Stomach (tissue), 9 donors: Measurements from ENCODE around the gene SPATA6. TPM values are rescaled to one million over a fixed set of nuclear protein-coding genes. Genes with fewer than 3 reads are reported as not detected.

ENCODE experiments used
- DNase-seq, 2 donors: peaks; one replicate each; pipeline versions ENCODE4 v3.0.0 to v3.0.0-alpha.2; 2013 to 2019
- H3K27ac ChIP-seq, 5 donors: fragments of 200-600 bp in 4 of 5; sonication (generic) in 4 of 5; one replicate each; pipeline ENCODE4 v1.5.1; 2013 to 2019; ENCODE audit warnings: mild to moderate bottlenecking in 1 of 5, moderate library complexity in 1 of 5
- H3K27me3 ChIP-seq, 3 donors: fragments of 200-600 bp; sonication (generic); one replicate each; pipeline ENCODE4 v1.5.1; 2017 to 2019; ENCODE audit warnings: mixed run types in 1 of 3
- H3K36me3 ChIP-seq, 4 donors: fragments of 200-600 bp; sonication (generic); 1 replicate in 3 of 4; 2 replicates in 1 of 4; pipeline ENCODE4 v1.5.1; 2016 to 2019
- H3K4me1 ChIP-seq, 4 donors: fragments of 200-600 bp; sonication (generic); one replicate each; pipeline ENCODE4 v1.5.1; 2016 to 2019
- H3K4me3 ChIP-seq, 4 donors: fragments of 200-600 bp; sonication (generic) in 3 of 4; one replicate each; pipeline ENCODE4 v1.5.1; 2016 to 2019; ENCODE audit warnings: mild to moderate bottlenecking in 1 of 4
- H3K9me3 ChIP-seq, 4 donors: fragments of 200-600 bp; sonication (generic); one replicate each; pipeline ENCODE4 v1.5.1; 2016 to 2019
- EP300 ChIP-seq: sonication (generic); formaldehyde crosslinking; IDR thresholded peaks from one replicate; pipeline ENCODE4 v1.6.1; 2017; ENCODE audit warnings: antibody characterized with exemption
- POLR2A ChIP-seq, 4 donors: fragments of 450-650 bp; IDR thresholded peaks; one replicate each; pipeline ENCODE4 v1.6.1; 2016; ENCODE audit warnings: antibody characterized with exemption in 4 of 4, control low read depth in 2 of 4, mild to moderate bottlenecking in 1 of 4, moderate library complexity in 1 of 4
- POLR2AphosphoS5 ChIP-seq, 3 donors: sonication (generic); formaldehyde crosslinking; IDR thresholded peaks; one replicate each; pipeline ENCODE4 v1.6.1; 2016; ENCODE audit warnings: antibody characterized with exemption in 3 of 3
- WGBS, 5 donors: extraction: QIAGEN DNeasy Blood & Tissue Kit in 3 of 5; methylation state at CpG; one replicate each; pipeline versions ENCODE4 v1.1.5 to v1.1.7; 2013 to 2018; 5-methylcytosine and 5-hydroxymethylcytosine counted together
- intact Hi-C: fragments of 100-400 bp; cut with DNase I; formaldehyde crosslinking; loops from one replicate; pipeline ENCODE4 v1.15.1; 2023; ENCODE audit warnings: low total_unique reads
- polyA plus RNA-seq, 3 donors: library from polyadenylated mRNA; stranded (reverse); fragments of 200-250 nt; gene quantifications; one replicate each; pipeline ENCODE4 v1.2.3, GENCODE V29; 2013
- total RNA-seq, 5 donors: library from RNA; depleted of rRNA; stranded (reverse); fragments of >200 nt; gene quantifications; one replicate each; pipeline versions ENCODE4 v1.1.0 to v1.2.3, GENCODE V29; 2014 to 2016
- TF ChIP-seq, protein P1 (sequence below), 7 experiments: fragments of 450-650 bp in 4 of 7; fragments of 200-600 bp in 3 of 7; sonication (generic) in 3 of 7; IDR thresholded peaks; one replicate each; pipeline ENCODE4 v1.5.1; 2016 to 2019; ENCODE audit warnings: antibody characterized with exemption in 7 of 7, control low read depth in 2 of 7, mild to moderate bottlenecking in 1 of 7
- donor health status: healthy with polysubstance abuse.
- donor health status: Bipolar disorder and iron deficiency.
- donor health status: healthy.

Gene SPATA6
- total and polyA plus RNA-seq, 8 donors: 3.1 to 59.1 (median 14.9) TPM

DNA sequence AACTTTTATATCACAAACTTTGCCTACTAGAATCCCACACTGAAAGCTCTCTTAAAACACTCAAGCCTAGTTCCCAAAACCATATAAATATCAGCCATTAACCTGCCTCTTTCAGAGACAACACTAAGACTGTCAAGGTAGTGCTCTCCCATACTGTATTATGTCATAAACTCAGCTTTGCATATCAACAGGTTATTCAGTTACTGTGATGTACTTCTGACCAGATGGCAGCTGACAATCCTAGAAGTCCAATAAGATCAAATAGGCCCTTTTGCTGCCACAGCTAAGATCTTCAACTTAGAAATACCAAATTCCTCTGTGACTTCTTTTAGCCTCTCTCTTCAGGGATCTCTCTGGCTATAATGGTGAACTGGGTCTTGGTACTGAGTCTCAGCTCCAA is 97.2 kb downstream of the SPATA6 start:
- no peaks in the 10 kb centered on the region for H3K27me3 ChIP-seq
- peaks cover 10 to 52% (median 17%) of the 10 kb centered on the region in 4 donors for H3K36me3 ChIP-seq
- intact Hi-C loops: no loop called here
- TF ChIP-seq POLR2AphosphoS5 (IDR thresholded peaks at IDR 0.05): no peak
- no peak for TF ChIP-seq POLR2A (IDR thresholded peaks at IDR 0.05)
- no peak for TF ChIP-seq EP300
- TF ChIP-seq, protein P1, sequence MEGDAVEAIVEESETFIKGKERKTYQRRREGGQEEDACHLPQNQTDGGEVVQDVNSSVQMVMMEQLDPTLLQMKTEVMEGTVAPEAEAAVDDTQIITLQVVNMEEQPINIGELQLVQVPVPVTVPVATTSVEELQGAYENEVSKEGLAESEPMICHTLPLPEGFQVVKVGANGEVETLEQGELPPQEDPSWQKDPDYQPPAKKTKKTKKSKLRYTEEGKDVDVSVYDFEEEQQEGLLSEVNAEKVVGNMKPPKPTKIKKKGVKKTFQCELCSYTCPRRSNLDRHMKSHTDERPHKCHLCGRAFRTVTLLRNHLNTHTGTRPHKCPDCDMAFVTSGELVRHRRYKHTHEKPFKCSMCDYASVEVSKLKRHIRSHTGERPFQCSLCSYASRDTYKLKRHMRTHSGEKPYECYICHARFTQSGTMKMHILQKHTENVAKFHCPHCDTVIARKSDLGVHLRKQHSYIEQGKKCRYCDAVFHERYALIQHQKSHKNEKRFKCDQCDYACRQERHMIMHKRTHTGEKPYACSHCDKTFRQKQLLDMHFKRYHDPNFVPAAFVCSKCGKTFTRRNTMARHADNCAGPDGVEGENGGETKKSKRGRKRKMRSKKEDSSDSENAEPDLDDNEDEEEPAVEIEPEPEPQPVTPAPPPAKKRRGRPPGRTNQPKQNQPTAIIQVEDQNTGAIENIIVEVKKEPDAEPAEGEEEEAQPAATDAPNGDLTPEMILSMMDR (IDR thresholded peaks at IDR 0.05): no peak
- no peak overlapping the region for H3K4me3 ChIP-seq
- H3K4me1 ChIP-seq: peaks cover 0 to 4% (median 0%) of the 10 kb centered on the region in 4 donors
- peaks cover 8 to 23% (median 15%) of the 10 kb centered on the region in 4 donors for H3K9me3 ChIP-seq
- no peak for DNase-seq
- H3K27ac ChIP-seq: no peak overlapping the region

GRCh38 chr1:48371598-48371997 is 100.4 kb downstream of the SPATA6 start:
- no peak for TF ChIP-seq POLR2AphosphoS5 (IDR thresholded peaks at IDR 0.05)
- no peak for TF ChIP-seq EP300
- no peak for TF ChIP-seq POLR2A (IDR thresholded peaks at IDR 0.05)
- TF ChIP-seq, protein P1 (IDR thresholded peaks at IDR 0.05): no peak
- peaks cover 0 to 4% (median 0%) of the 10 kb centered on the region in 4 donors for H3K4me1 ChIP-seq
- no peak for DNase-seq
- H3K4me3 ChIP-seq: no peak overlapping the region
- 80 to 92% (median 87%) methylated on average over 2 of the region's 2 CpGs for WGBS, 5 donors
- H3K36me3 ChIP-seq: peaks cover 4 to 39% (median 11%) of the 10 kb centered on the region in 4 donors
- no peaks in the 10 kb centered on the region for H3K27me3 ChIP-seq
- H3K9me3 ChIP-seq: peaks cover 8 to 28% (median 18%) of the 10 kb centered on the region in 4 donors
- intact Hi-C loops: no loop called here
- no peak overlapping the region for H3K27ac ChIP-seq

- DNase-seq: no peak
- TF ChIP-seq POLR2AphosphoS5 (IDR thresholded peaks at IDR 0.05): no peak
- Histone ChIP-seq H3K36me3 (no peaks in the 10 kb centered on the region), H3K27ac (no peak overlapping the region), H3K4me1 (no peaks in the 10 kb centered on the region), H3K9me3 (no peaks in the 10 kb centered on the region), H3K4me3 (no peak overlapping the region), H3K27me3 (no peaks in the 10 kb centered on the region)
- intact Hi-C loops: no loop called here
- WGBS, 5 donors: 82 to 88% (median 87%) methylated on average over 7 of the region's 7 CpGs
Measured at GRCh38 chr1:48362901-48363300, 109.1 kb downstream of the SPATA6 start.

DNA sequence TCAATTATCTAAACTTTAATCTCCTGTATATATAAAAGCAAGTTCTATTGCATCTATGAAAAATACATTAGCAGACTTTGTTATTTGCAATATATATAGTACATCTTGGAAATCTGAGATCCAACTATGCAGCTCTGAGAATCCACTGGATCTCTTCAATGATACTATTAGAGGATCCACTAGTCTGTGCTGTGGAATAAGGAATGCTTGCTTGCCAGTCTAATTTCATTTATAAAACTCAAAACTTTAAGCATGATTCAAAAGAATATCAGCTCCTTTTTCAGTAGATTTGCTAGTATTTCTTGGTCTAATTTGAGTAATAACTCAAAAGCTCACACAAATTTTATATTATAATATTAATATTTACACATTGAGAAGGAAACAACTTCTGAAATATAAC is 115.1 kb downstream of the SPATA6 start:
- H3K27me3 ChIP-seq: no peaks in the 10 kb centered on the region
- intact Hi-C loops: no loop called here
- DNase-seq: peak in 1 of 2 donors; percentile 8
- no peak overlapping the region for H3K4me3 ChIP-seq
- no peaks in the 10 kb centered on the region for H3K36me3 ChIP-seq
- no peak overlapping the region for H3K27ac ChIP-seq
- no peaks in the 10 kb centered on the region for H3K4me1 ChIP-seq
- TF ChIP-seq POLR2A (IDR thresholded peaks at IDR 0.05) (no peak), EP300 (no peak), POLR2AphosphoS5 (IDR thresholded peaks at IDR 0.05) (no peak)
- TF ChIP-seq, protein P1 (IDR thresholded peaks at IDR 0.05): no peak
- no peaks in the 10 kb centered on the region for H3K9me3 ChIP-seq

DNA sequence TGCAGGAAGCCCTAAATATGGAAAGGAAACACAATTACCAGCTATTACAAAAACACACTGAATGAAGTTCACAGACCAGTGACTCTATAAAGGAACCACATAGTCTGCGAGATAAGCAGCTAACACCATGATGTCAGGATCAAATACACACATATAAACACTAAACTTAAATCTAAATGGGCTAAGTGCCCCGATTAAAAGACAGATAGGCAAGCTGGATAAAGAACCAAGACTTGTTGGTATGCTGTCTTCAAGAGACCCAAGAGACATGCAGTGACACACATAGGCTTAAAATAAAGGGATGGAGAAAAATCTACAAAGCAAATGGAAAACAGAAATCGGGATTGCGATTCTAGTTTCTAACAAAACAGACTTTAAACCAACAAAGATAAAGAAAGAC is 127.6 kb downstream of the SPATA6 start:
- Histone ChIP-seq H3K9me3 (peaks cover 4 to 32% (median 19%) of the 10 kb centered on the region in 4 donors), H3K27ac (no peak overlapping the region), H3K4me1 (no peaks in the 10 kb centered on the region), H3K27me3 (no peaks in the 10 kb centered on the region), H3K36me3 (peaks cover 0 to 20% (median 6%) of the 10 kb centered on the region in 4 donors), H3K4me3 (no peak overlapping the region)
- TF ChIP-seq POLR2AphosphoS5 (IDR thresholded peaks at IDR 0.05) (no peak), EP300 (no peak), POLR2A (IDR thresholded peaks at IDR 0.05) (no peak)
- TF ChIP-seq, protein P1 (IDR thresholded peaks at IDR 0.05): no peak
- WGBS, 5 donors: 93 to 98% (median 96%) methylated on average over 4 of the region's 4 CpGs
- no peak for DNase-seq
- intact Hi-C loops: no loop called here
